Esophagus (tissue), 2 donors: ENCODE results near the gene NBEAL2. TPM values are rescaled to one million over a fixed set of nuclear protein-coding genes. Genes with fewer than 3 reads are reported as not detected.

Source experiments
- H3K27ac ChIP-seq, 2 donors: one replicate each; pipeline ENCODE4 v1.5.1; 2013; ENCODE audit warnings: low read depth in 2 of 2, mild to moderate bottlenecking in 2 of 2, inconsistent platforms in 1 of 2, low read length in 1 of 2, moderate library complexity in 1 of 2
- H3K27me3 ChIP-seq, 2 donors: one replicate each; pipeline ENCODE4 v1.6.1; 2013; ENCODE audit warnings: low read length in 2 of 2, control low read depth in 1 of 2, mild to moderate bottlenecking in 1 of 2; ENCODE audit not compliant: insufficient read depth in 2 of 2, control insufficient read depth in 1 of 2
- H3K36me3 ChIP-seq, 2 donors: one replicate each; pipeline ENCODE4 v1.6.1; 2013; ENCODE audit warnings: low read length in 1 of 2; ENCODE audit not compliant: control insufficient read depth in 2 of 2, insufficient read depth in 2 of 2
- H3K4me1 ChIP-seq, 2 donors: one replicate each; pipeline ENCODE4 v1.6.1; 2013; ENCODE audit warnings: low read length in 1 of 2; ENCODE audit not compliant: control insufficient read depth in 2 of 2, insufficient read depth in 2 of 2
- H3K4me3 ChIP-seq, 2 donors: one replicate each; pipeline ENCODE4 v1.5.1; 2013; ENCODE audit warnings: low read length in 2 of 2, mild to moderate bottlenecking in 2 of 2, low read depth in 1 of 2, moderate library complexity in 1 of 2
- H3K9me3 ChIP-seq, 2 donors: one replicate each; pipeline ENCODE4 v1.6.1; 2013; ENCODE audit warnings: mild to moderate bottlenecking in 2 of 2, low read depth in 1 of 2, low read length in 1 of 2, moderate library complexity in 1 of 2; ENCODE audit not compliant: control insufficient read depth in 2 of 2, insufficient read depth in 1 of 2
- WGBS, 2 donors: extraction: QIAGEN DNeasy Blood & Tissue Kit; methylation state at CpG; one replicate each; pipeline ENCODE4 v1.1.7; 2013; 5-methylcytosine and 5-hydroxymethylcytosine counted together
- polyA plus RNA-seq, 2 donors: library from polyadenylated mRNA; stranded (reverse); fragments of 200-250 nt; gene quantifications; one replicate each; pipeline ENCODE4 v1.2.3, GENCODE V29; 2013
- donor health status: healthy with polysubstance abuse.
- donor health status: Bipolar disorder and iron deficiency.

NBEAL2 gene
- polyA plus RNA-seq = 100 to 1,000 TPM; 173 to 211 TPM

GRCh38 chr3:46978985-46979944 is at the start of gene NBEAL2:
NBEAL2 (plus strand) TSS chr3:46979666; CDS start chr3:46979862, 196 bp downstream.
- peak within 1 kb of the TSS; percentile 66 to 75 for H3K4me3 ChIP-seq
- no peaks in the 10 kb centered on the region for H3K9me3 ChIP-seq
- H3K36me3 ChIP-seq = peaks cover 0 to 1% of the 10 kb centered on the region in 2 donors
- H3K4me1 ChIP-seq = peaks cover 3 to 26% of the 10 kb centered on the region in 2 donors
- 0 to 1% methylated on average over 48 to 73 of the region's 73 CpGs for WGBS, 2 donors
- H3K27me3 ChIP-seq = no peaks in the 10 kb centered on the region
- H3K27ac ChIP-seq = peak within 1 kb of the TSS; percentile 96 to 98

- peaks cover 0 to 3% of the 10 kb centered on the region in 2 donors for H3K36me3 ChIP-seq
- peaks cover 40 to 64% of the 10 kb centered on the region in 2 donors for H3K4me1 ChIP-seq
- H3K4me3 ChIP-seq = no peak overlapping the region
- peak overlapping the region; percentile 84 to 92 for H3K27ac ChIP-seq
- 65 to 66% methylated on average over 9 of the region's 9 CpGs for WGBS, 2 donors
- no peaks in the 10 kb centered on the region for H3K9me3 ChIP-seq
- no peaks in the 10 kb centered on the region for H3K27me3 ChIP-seq
Measured at GRCh38 chr3:46930166-46930944, 49.1 kb upstream of the NBEAL2 start.

- Histone ChIP-seq H3K9me3 (no peaks in the 10 kb centered on the region), H3K27me3 (no peaks in the 10 kb centered on the region), H3K4me1 (peaks cover 38 to 63% of the 10 kb centered on the region in 2 donors), H3K4me3 (no peak overlapping the region), H3K27ac (peak overlapping the region; percentile 84 to 92), H3K36me3 (no peaks in the 10 kb centered on the region)
- WGBS, 2 donors = 38% methylated on average over 3 of the region's 3 CpGs
Measured at GRCh38 chr3:46930945-46931403, 48.5 kb upstream of the NBEAL2 start.

GRCh38 chr3:46931631-46932331 is 47.7 kb upstream of the NBEAL2 start:
- Histone ChIP-seq H3K36me3 (peaks cover 0 to 2% of the 10 kb centered on the region in 2 donors), H3K4me3 (no peak overlapping the region), H3K4me1 (peaks cover 32 to 58% of the 10 kb centered on the region in 2 donors), H3K27ac (peak overlapping the region; percentile 84 to 92), H3K9me3 (no peaks in the 10 kb centered on the region), H3K27me3 (no peaks in the 10 kb centered on the region)
- WGBS, 2 donors = 23 to 29% methylated on average over 6 of the region's 6 CpGs

- peaks cover 34 to 53% of the 10 kb centered on the region in 2 donors for H3K4me1 ChIP-seq
- H3K27ac ChIP-seq = peak overlapping the region; percentile 84 to 89
- H3K9me3 ChIP-seq = no peaks in the 10 kb centered on the region
- no peaks in the 10 kb centered on the region for H3K27me3 ChIP-seq
- no peak overlapping the region for H3K4me3 ChIP-seq
- WGBS, 2 donors = 65 to 66% methylated on average over 7 of the region's 7 CpGs
- peaks cover 0 to 7% of the 10 kb centered on the region in 2 donors for H3K36me3 ChIP-seq
Measured at GRCh38 chr3:46932455-46933225, 46.8 kb upstream of the NBEAL2 start.

- WGBS, 2 donors = 62 to 65% methylated on average over 6 of the region's 6 CpGs
- peaks cover 32 to 52% of the 10 kb centered on the region in 2 donors for H3K4me1 ChIP-seq
- no peaks in the 10 kb centered on the region for H3K27me3 ChIP-seq
- H3K4me3 ChIP-seq = no peak overlapping the region
- H3K9me3 ChIP-seq = no peaks in the 10 kb centered on the region
- peaks cover 0 to 10% of the 10 kb centered on the region in 2 donors for H3K36me3 ChIP-seq
- H3K27ac ChIP-seq = peak overlapping the region; percentile 84 to 89
Measured at GRCh38 chr3:46933261-46933660, 46.2 kb upstream of the NBEAL2 start.

- Histone ChIP-seq H3K9me3 (no peaks in the 10 kb centered on the region), H3K36me3 (peaks cover 0 to 16% of the 10 kb centered on the region in 2 donors), H3K4me3 (no peak overlapping the region), H3K27me3 (no peaks in the 10 kb centered on the region), H3K4me1 (peaks cover 32 to 52% of the 10 kb centered on the region in 2 donors), H3K27ac (peak overlapping the region; percentile 85 to 98)
- WGBS, 2 donors = 53 to 63% methylated on average over 2 of the region's 2 CpGs
Measured at GRCh38 chr3:46934072-46934471, 45.4 kb upstream of the NBEAL2 start.

- peak overlapping the region; percentile 85 to 98 for H3K27ac ChIP-seq
- 53 to 62% methylated on average over 8 of the region's 8 CpGs for WGBS, 2 donors
- H3K27me3 ChIP-seq = no peaks in the 10 kb centered on the region
- H3K36me3 ChIP-seq = peaks cover 3 to 20% of the 10 kb centered on the region in 2 donors
- no peaks in the 10 kb centered on the region for H3K9me3 ChIP-seq
- H3K4me1 ChIP-seq = peaks cover 32 to 52% of the 10 kb centered on the region in 2 donors
- H3K4me3 ChIP-seq = no peak overlapping the region
Measured at GRCh38 chr3:46934498-46935167, 44.8 kb upstream of the NBEAL2 start.
